Panc1 (cell line): ENCODE data around the gene RWDD4. TPM values are rescaled to one million over a fixed set of nuclear protein-coding genes. Genes with fewer than 3 reads are reported as not detected.

Experiments used
- ATAC-seq: fragments of 200-7000 bp; cut with Tn5 transposase; 2 replicates; pipeline ENCODE4 v1.9.1; 2020; ENCODE audit warnings: mild to moderate bottlenecking, moderate library complexity
- BruUV-seq: library from RNA; stranded (reverse); fragments of 400-500 nt; replicated peaks from 2 replicates; lab custom pipeline; 2021; lab: Mats Ljungman, UMichigan
- CTCF ChIA-PET: fragments of 300-600 bp; sonication (Branson Sonifier 250); formaldehyde crosslinking; loops from one replicate; lab custom pipeline; 2022; ENCODE audit warnings: antibody characterized with exemption; lab: Charles Lee
- POLR2A ChIA-PET: fragments of 300-600 bp; sonication (Branson Sonifier 250); formaldehyde crosslinking; loops from one replicate; lab custom pipeline; 2022; ENCODE audit warnings: antibody characterized with exemption; lab: Charles Lee
- DNase-seq: peaks from one replicate; pipeline ENCODE4 v3.0.0-alpha.2; 2010; ENCODE audit warnings: low read depth, low spot score
- H3K27ac ChIP-seq: 2 replicates; pipeline ENCODE4 v1.5.1; 2011; ENCODE audit warnings: mild to moderate bottlenecking, low read length, inconsistent platforms
- H3K27me3 ChIP-seq: fragments of 200-500 bp; sonication (Bioruptor generic); 2 replicates; pipeline ENCODE4 v1.6.0; 2014; ENCODE audit warnings: low read length, inconsistent platforms; ENCODE audit not compliant: control insufficient read depth, insufficient read depth
- H3K36me3 ChIP-seq: fragments of 200-500 bp; sonication (Bioruptor generic); 2 replicates; pipeline ENCODE4 v1.5.1; 2014; ENCODE audit warnings: inconsistent platforms, mild to moderate bottlenecking, low read length, moderate library complexity; ENCODE audit not compliant: control insufficient read depth, insufficient read depth
- H3K4me1 ChIP-seq: 2 replicates; pipeline ENCODE4 v1.5.1; 2011; ENCODE audit warnings: inconsistent platforms, mild to moderate bottlenecking, low read length, moderate library complexity; ENCODE audit not compliant: control insufficient read depth, insufficient read depth
- H3K4me3 ChIP-seq, 2 experiments: 2 replicates each; pipeline ENCODE4 v1.5.1; 2011 to 2012; ENCODE audit warnings: low read depth in 2 of 2, low read length in 2 of 2, mild to moderate bottlenecking in 2 of 2, inconsistent platforms in 1 of 2, moderate library complexity in 1 of 2
- H3K9me3 ChIP-seq: fragments of 200-500 bp; sonication (Bioruptor generic); 2 replicates; pipeline ENCODE4 v1.5.1; 2014; ENCODE audit warnings: low read depth, mild to moderate bottlenecking, inconsistent platforms, low read length, moderate library complexity; ENCODE audit not compliant: control insufficient read depth, insufficient read depth
- POLR2AphosphoS5 ChIP-seq: IDR thresholded peaks from 2 replicates; pipeline ENCODE4 v1.6.1; 2012; ENCODE audit warnings: mild to moderate bottlenecking, low read depth, low read length, moderate library complexity
- SIN3A ChIP-seq: IDR thresholded peaks from 2 replicates; pipeline ENCODE4 v1.6.1; 2012; ENCODE audit warnings: low read depth, mild to moderate bottlenecking, low read length, moderate library complexity, borderline replicate concordance; ENCODE audit not compliant: insufficient read depth
- TCF7L2 ChIP-seq: IDR thresholded peaks from 2 replicates; pipeline ENCODE4 v1.6.1; 2011; ENCODE audit warnings: mild to moderate bottlenecking, low read depth, low read length, inconsistent platforms
- in situ Hi-C: cut with HindIII; loops from 2 replicates; pipeline ENCODE4 v1.10.0; 2016; ENCODE audit warnings: low sequenced_read_pairs, low pct_unique_long_range_greater_than_20kb
- intact Hi-C: fragments of 100-400 bp; cut with micrococcal nuclease; formaldehyde crosslinking; loops from one replicate; pipeline ENCODE4 v1.10.0; 2022; ENCODE audit not compliant: unreplicated experiment
- total RNA-seq: library from RNA; stranded (reverse); gene quantifications from one replicate; pipeline ENCODE4 v1.2.1, GENCODE V29; 2021; ENCODE audit not compliant: unreplicated experiment
- TF ChIP-seq, protein P1 (sequence below): fragments of 450-650 bp; IDR thresholded peaks from 2 replicates; pipeline ENCODE4 v1.5.1; 2017; ENCODE audit warnings: mild to moderate bottlenecking
- TF ChIP-seq, protein P2 (sequence below), 2 experiments: IDR thresholded peaks; 2 replicates each; pipeline ENCODE4 v1.6.1; 2011 to 2012; ENCODE audit warnings: low read depth in 2 of 2, control low read depth in 1 of 2, low read length in 1 of 2, mild to moderate bottlenecking in 1 of 2, moderate library complexity in 1 of 2; ENCODE audit not compliant: insufficient read depth in 1 of 2

RWDD4 gene
- total RNA-seq, 1 experiment from 2014 or later = 27.4 TPM

DNA sequence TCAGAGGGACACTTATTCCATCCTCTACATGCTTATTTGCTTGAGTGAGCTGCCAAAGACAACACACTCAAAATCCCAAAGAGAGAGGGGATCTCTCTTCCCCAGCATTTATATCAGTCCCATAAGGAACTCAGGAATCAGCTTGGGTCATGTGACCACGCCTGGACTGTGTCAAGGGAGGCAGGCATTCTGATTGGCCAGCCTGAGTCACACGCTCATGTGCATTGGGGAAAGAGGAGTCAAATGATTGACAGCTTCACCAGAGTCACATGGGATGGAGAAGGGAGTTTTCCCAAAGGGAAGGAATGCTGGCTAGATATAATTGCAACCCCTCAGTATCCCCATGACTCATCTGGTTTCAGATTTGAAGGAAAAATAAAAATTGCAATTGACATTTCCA, 49.0 kb downstream of the RWDD4 start:
- ATAC-seq = no peak
- in situ Hi-C loops = no loop called here

DNA sequence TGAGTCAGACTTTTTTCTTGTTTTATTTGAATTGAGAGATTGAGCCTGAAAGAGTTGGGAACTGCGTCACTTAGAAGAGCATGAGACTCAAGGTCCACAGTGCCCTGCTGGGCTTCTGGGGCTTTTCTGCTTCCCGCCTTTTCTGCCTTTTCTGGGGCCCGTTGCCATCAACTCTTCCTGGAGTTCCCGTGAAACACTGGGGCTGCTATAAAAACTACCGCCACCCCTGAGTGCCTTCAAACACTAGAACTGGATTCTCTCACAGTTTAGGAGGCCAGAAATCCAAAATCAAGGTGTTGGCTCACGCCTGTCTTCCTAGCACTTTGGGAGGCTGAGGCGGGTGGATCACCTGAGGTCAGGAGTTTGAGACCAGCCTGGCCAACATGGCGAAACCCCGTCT, 49.8 kb downstream of the RWDD4 start:
- intact Hi-C loops = loop anchor here (10.0 kb wide), 1 partner anchor 104 kb away; the partner anchor contains the start of gene ING2
- H3K9me3 ChIP-seq = no peaks in the 10 kb centered on the region
- in situ Hi-C loops = no loop called here
- H3K4me1 ChIP-seq = no peaks in the 10 kb centered on the region; the same call in 1 of the 2 replicates
- H3K36me3 ChIP-seq = no peaks in the 10 kb centered on the region
- H3K27me3 ChIP-seq = no peaks in the 10 kb centered on the region
- TF ChIP-seq SIN3A = no peak
- TF ChIP-seq, protein P1, sequence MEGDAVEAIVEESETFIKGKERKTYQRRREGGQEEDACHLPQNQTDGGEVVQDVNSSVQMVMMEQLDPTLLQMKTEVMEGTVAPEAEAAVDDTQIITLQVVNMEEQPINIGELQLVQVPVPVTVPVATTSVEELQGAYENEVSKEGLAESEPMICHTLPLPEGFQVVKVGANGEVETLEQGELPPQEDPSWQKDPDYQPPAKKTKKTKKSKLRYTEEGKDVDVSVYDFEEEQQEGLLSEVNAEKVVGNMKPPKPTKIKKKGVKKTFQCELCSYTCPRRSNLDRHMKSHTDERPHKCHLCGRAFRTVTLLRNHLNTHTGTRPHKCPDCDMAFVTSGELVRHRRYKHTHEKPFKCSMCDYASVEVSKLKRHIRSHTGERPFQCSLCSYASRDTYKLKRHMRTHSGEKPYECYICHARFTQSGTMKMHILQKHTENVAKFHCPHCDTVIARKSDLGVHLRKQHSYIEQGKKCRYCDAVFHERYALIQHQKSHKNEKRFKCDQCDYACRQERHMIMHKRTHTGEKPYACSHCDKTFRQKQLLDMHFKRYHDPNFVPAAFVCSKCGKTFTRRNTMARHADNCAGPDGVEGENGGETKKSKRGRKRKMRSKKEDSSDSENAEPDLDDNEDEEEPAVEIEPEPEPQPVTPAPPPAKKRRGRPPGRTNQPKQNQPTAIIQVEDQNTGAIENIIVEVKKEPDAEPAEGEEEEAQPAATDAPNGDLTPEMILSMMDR = no peak
- no peak for TF ChIP-seq TCF7L2
- TF ChIP-seq POLR2AphosphoS5 = no peak
- ChIA-PET POLR2A (interaction anchor here (0.7 kb wide), 1 partner anchor 239 kb away, joined by 9 read pairs; no protein-coding TSS in a partner anchor), CTCF (interaction anchor here (0.7 kb wide), 1 partner anchor 353 kb away, joined by 9 read pairs; no protein-coding TSS in a partner anchor)
- ATAC-seq (no peak), DNase-seq (no peak)
- no TSS peak for BruUV-seq
- no peak overlapping the region for H3K27ac ChIP-seq
- no peak overlapping the region for H3K4me3 ChIP-seq

More for the DNA sequence above, 49.0 kb downstream of the RWDD4 start:
- intact Hi-C loops = no loop called here
- TF ChIP-seq, protein P1 = no peak
- TF ChIP-seq, protein P2, sequence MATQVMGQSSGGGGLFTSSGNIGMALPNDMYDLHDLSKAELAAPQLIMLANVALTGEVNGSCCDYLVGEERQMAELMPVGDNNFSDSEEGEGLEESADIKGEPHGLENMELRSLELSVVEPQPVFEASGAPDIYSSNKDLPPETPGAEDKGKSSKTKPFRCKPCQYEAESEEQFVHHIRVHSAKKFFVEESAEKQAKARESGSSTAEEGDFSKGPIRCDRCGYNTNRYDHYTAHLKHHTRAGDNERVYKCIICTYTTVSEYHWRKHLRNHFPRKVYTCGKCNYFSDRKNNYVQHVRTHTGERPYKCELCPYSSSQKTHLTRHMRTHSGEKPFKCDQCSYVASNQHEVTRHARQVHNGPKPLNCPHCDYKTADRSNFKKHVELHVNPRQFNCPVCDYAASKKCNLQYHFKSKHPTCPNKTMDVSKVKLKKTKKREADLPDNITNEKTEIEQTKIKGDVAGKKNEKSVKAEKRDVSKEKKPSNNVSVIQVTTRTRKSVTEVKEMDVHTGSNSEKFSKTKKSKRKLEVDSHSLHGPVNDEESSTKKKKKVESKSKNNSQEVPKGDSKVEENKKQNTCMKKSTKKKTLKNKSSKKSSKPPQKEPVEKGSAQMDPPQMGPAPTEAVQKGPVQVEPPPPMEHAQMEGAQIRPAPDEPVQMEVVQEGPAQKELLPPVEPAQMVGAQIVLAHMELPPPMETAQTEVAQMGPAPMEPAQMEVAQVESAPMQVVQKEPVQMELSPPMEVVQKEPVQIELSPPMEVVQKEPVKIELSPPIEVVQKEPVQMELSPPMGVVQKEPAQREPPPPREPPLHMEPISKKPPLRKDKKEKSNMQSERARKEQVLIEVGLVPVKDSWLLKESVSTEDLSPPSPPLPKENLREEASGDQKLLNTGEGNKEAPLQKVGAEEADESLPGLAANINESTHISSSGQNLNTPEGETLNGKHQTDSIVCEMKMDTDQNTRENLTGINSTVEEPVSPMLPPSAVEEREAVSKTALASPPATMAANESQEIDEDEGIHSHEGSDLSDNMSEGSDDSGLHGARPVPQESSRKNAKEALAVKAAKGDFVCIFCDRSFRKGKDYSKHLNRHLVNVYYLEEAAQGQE (IDR thresholded peaks at IDR 0.05; ENCODE audit: insufficient read depth in 1 of 2, low read depth in 2 of 2, low read length in 1 of 2) = no peak
- TF ChIP-seq SIN3A (no peak), TCF7L2 (no peak), POLR2AphosphoS5 (no peak)
- BruUV-seq = no TSS peak
- Histone ChIP-seq H3K9me3 (no peaks in the 10 kb centered on the region), H3K27ac (no peak overlapping the region), H3K27me3 (no peaks in the 10 kb centered on the region), H3K4me3 (no peak overlapping the region), H3K36me3 (no peaks in the 10 kb centered on the region), H3K4me1 (no peaks in the 10 kb centered on the region; the same call in 1 of the 2 replicates)
- POLR2A ChIA-PET = no interaction called here
- no peak for DNase-seq
- CTCF ChIA-PET = no interaction called here
